Erythroblast (primary cell): Measurements from ENCODE around the gene NDUFB4.

Experiments
- GATA1 ChIP-seq: IDR thresholded peaks from 2 replicates; pipeline ENCODE4 v1.6.1; 2011; ENCODE audit warnings: low read depth, mild to moderate bottlenecking, control low read depth, low read length, moderate library complexity
- POLR2A ChIP-seq: IDR thresholded peaks from 2 replicates; pipeline ENCODE4 v1.6.1; 2011; ENCODE audit warnings: mild to moderate bottlenecking, low read length

GRCh38 chr3:120596116-120596852 lies at the start of gene NDUFB4:
- TF ChIP-seq POLR2A (peak; percentile 94), GATA1 (no peak)
